ENCODE data around the gene SORCS1. TPM values are rescaled to one million over a fixed set of nuclear protein-coding genes. Genes with fewer than 3 reads are reported as not detected.

SORCS1 gene
- total RNA-seq, 2 experiments from 2014 or later = not detected

DNA sequence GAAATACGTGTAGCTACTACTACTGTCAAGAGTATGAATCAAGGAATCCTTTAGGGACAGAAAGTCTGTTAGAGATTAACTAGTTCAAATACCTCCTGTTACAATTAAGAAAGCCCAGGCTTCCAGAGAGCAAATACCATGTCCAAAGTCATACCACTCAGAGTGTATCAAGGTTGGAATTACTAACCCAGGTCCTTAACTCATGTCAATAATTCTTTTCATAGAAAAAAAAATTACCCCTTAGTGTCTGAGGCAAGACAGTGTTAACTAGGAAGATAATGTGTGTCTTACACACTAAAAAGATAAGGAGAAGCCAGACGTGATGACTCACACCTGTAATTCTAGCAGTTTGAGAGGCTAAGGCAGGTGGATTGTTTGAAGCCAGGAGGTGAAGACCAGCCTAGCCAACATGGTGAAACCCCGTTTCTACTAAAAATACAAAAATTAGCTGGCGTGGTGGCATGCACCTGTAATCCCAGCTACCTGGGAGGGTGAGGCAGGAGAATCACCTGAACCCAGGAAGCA is 423.4 kb downstream of the SORCS1 start:
- Mint-ChIP-seq H3K4me3 (no peak overlapping the region), H3K9me3 (peaks cover under 1% of the 10 kb centered on the region), H3K4me1 (no peaks in the 10 kb centered on the region), H3K27ac (no peak overlapping the region), H3K27me3 (no peaks in the 10 kb centered on the region), H3K36me3 (ENCODE audit: low read depth) (no peaks in the 10 kb centered on the region)
- ChIA-PET CTCF (no interaction called here), POLR2A (no interaction called here)
- DNase-seq = no peak

- Mint-ChIP-seq H3K36me3 (ENCODE audit: low read depth) (no peaks in the 10 kb centered on the region), H3K27me3 (no peaks in the 10 kb centered on the region), H3K9me3 (peaks cover 2% of the 10 kb centered on the region), H3K27ac (no peak overlapping the region), H3K4me3 (no peak overlapping the region), H3K4me1 (no peaks in the 10 kb centered on the region)
- no peak for DNase-seq
- ChIA-PET CTCF (interaction anchor here (0.6 kb wide), 1 partner anchor 320 kb away, joined by 4 read pairs; no protein-coding TSS in a partner anchor), POLR2A (no interaction called here)
These were observed 424.4 kb downstream of the SORCS1 start for GRCh38 chr10:106740071-106740470.

- Mint-ChIP-seq H3K4me3 (no peak overlapping the region), H3K36me3 (ENCODE audit: low read depth) (no peaks in the 10 kb centered on the region), H3K9me3 (peaks cover 2% of the 10 kb centered on the region), H3K27ac (no peak overlapping the region), H3K4me1 (no peaks in the 10 kb centered on the region), H3K27me3 (no peaks in the 10 kb centered on the region)
- no peak for DNase-seq
- CTCF ChIA-PET = no interaction called here
- POLR2A ChIA-PET = no interaction called here
These were observed 430.3 kb downstream of the SORCS1 start for GRCh38 chr10:106734220-106734619.

DNA sequence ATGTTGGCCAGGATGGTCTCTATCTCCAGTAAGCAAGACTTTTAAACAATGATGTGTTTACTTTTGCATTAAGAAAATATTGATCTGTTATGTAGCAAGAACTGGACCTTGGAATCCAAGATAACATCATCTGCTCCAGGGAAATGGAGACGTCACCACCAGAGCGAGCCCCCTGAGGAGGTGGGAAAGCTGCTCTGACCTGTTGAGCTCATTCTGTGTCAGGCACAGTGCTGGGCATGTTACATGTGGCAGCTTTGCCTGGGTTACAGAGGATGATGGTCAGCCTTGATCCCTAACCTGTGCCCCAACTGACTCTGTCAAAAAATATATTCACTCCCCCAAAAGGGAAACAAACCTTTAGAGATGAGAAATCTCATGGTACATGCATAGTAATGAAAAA is 436.3 kb downstream of the SORCS1 start:
- Mint-ChIP-seq H3K4me3 (no peak overlapping the region), H3K9me3 (no peaks in the 10 kb centered on the region), H3K4me1 (no peaks in the 10 kb centered on the region), H3K27ac (no peak overlapping the region), H3K36me3 (ENCODE audit: low read depth) (no peaks in the 10 kb centered on the region), H3K27me3 (no peaks in the 10 kb centered on the region)
- DNase-seq = no peak
- CTCF ChIA-PET = no interaction called here
- POLR2A ChIA-PET = no interaction called here

- Mint-ChIP-seq H3K27me3 (no peaks in the 10 kb centered on the region), H3K4me1 (no peaks in the 10 kb centered on the region), H3K9me3 (no peaks in the 10 kb centered on the region), H3K27ac (no peak overlapping the region), H3K36me3 (ENCODE audit: low read depth) (no peaks in the 10 kb centered on the region), H3K4me3 (no peak overlapping the region)
- ChIA-PET CTCF (no interaction called here), POLR2A (no interaction called here)
- DNase-seq = no peak
These were observed 437.3 kb downstream of the SORCS1 start for GRCh38 chr10:106727170-106727569.

DNA sequence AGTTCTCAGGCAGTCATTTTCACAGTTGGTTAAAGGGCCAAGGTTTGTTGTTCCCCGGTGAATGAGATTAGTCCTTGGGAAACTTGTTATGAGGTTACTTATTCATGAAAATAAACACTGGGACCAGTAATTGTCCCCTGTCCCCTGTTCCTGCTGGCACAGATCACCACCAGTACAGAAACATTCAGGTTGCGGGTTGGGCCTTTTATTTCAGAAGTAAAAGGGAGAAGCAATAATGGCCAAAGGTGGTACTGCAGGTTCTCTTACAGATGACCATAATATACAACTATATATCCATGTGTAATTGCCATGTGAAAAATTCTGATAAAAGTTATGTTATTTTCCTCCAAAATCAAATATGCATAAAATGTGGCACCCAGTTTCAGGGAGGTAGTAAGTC is 442.0 kb downstream of the SORCS1 start:
- DNase-seq = no peak
- Mint-ChIP-seq H3K27ac (no peak overlapping the region), H3K4me3 (no peak overlapping the region), H3K27me3 (no peaks in the 10 kb centered on the region), H3K9me3 (peaks cover 8% of the 10 kb centered on the region), H3K4me1 (no peaks in the 10 kb centered on the region), H3K36me3 (ENCODE audit: low read depth) (no peaks in the 10 kb centered on the region)
- POLR2A ChIA-PET = no interaction called here
- CTCF ChIA-PET = interaction anchor here (1.2 kb wide), 1 partner anchor 17 kb away, joined by 3 read pairs; no protein-coding TSS in a partner anchor

- no peak for DNase-seq
- POLR2A ChIA-PET = no interaction called here
- no peaks in the 10 kb centered on the region for H3K4me1 Mint-ChIP-seq
- no peaks in the 10 kb centered on the region for H3K27me3 Mint-ChIP-seq
- no peaks in the 10 kb centered on the region for H3K36me3 Mint-ChIP-seq (ENCODE audit: low read depth)
- peaks cover 8% of the 10 kb centered on the region for H3K9me3 Mint-ChIP-seq
- CTCF ChIA-PET = no interaction called here
- no peak overlapping the region for H3K4me3 Mint-ChIP-seq
- H3K27ac Mint-ChIP-seq = no peak overlapping the region
These were observed 443.8 kb downstream of the SORCS1 start for GRCh38 chr10:106720683-106721082.

GRCh38 chr10:106716381-106716780 is 448.1 kb downstream of the SORCS1 start:
- Mint-ChIP-seq H3K27ac (no peak overlapping the region), H3K4me1 (no peaks in the 10 kb centered on the region), H3K36me3 (ENCODE audit: low read depth) (no peaks in the 10 kb centered on the region), H3K27me3 (no peaks in the 10 kb centered on the region), H3K4me3 (no peak overlapping the region), H3K9me3 (peaks cover 8% of the 10 kb centered on the region)
- CTCF ChIA-PET = no interaction called here
- DNase-seq = no peak
- POLR2A ChIA-PET = no interaction called here

- no peak overlapping the region for H3K27ac Mint-ChIP-seq
- no peaks in the 10 kb centered on the region for H3K4me1 Mint-ChIP-seq
- no peak for DNase-seq
- H3K36me3 Mint-ChIP-seq (ENCODE audit: low read depth) = no peaks in the 10 kb centered on the region
- H3K9me3 Mint-ChIP-seq = peaks cover 7% of the 10 kb centered on the region
- H3K4me3 Mint-ChIP-seq = no peak overlapping the region
- ChIA-PET POLR2A (no interaction called here), CTCF (no interaction called here)
- no peaks in the 10 kb centered on the region for H3K27me3 Mint-ChIP-seq
These were observed 449.6 kb downstream of the SORCS1 start for GRCh38 chr10:106714734-106715555.

GRCh38 chr10:106713846-106714245 is 450.7 kb downstream of the SORCS1 start:
- CTCF ChIA-PET = no interaction called here
- peaks cover 3% of the 10 kb centered on the region for H3K9me3 Mint-ChIP-seq

DNA sequence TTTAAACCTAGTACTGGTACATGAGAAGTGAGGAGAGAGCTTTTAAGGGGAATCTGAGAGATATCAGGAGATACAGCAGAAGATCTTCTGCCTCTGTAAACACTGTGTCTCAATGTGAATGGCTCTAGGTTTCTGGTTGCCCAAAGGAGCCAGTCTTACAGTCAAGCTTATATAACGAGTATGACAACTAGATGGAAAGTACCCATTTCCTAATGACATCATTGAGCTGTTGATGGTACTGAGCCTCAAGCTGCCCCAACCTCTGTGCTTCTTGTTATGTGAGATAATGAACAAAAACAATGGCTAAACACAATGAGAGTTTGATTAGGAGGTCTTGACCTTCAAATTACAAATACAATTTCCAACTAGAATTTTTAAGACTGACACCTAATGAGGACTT is 451.5 kb downstream of the SORCS1 start:
- no peak overlapping the region for H3K4me3 Mint-ChIP-seq
- peaks cover 3% of the 10 kb centered on the region for H3K9me3 Mint-ChIP-seq
- ChIA-PET CTCF (no interaction called here), POLR2A (no interaction called here)
- H3K27ac Mint-ChIP-seq = no peak overlapping the region
- H3K4me1 Mint-ChIP-seq = no peaks in the 10 kb centered on the region
- no peak for DNase-seq
- H3K27me3 Mint-ChIP-seq = no peaks in the 10 kb centered on the region
- H3K36me3 Mint-ChIP-seq (ENCODE audit: low read depth) = no peaks in the 10 kb centered on the region

More at GRCh38 chr10:106713846-106714245, 450.7 kb downstream of the SORCS1 start:
- H3K27ac Mint-ChIP-seq = no peak overlapping the region
- H3K4me3 Mint-ChIP-seq = no peak overlapping the region
- H3K36me3 Mint-ChIP-seq (ENCODE audit: low read depth) = no peaks in the 10 kb centered on the region
- DNase-seq = no peak
- no peaks in the 10 kb centered on the region for H3K4me1 Mint-ChIP-seq
- H3K27me3 Mint-ChIP-seq = no peaks in the 10 kb centered on the region
- POLR2A ChIA-PET = no interaction called here

DNA sequence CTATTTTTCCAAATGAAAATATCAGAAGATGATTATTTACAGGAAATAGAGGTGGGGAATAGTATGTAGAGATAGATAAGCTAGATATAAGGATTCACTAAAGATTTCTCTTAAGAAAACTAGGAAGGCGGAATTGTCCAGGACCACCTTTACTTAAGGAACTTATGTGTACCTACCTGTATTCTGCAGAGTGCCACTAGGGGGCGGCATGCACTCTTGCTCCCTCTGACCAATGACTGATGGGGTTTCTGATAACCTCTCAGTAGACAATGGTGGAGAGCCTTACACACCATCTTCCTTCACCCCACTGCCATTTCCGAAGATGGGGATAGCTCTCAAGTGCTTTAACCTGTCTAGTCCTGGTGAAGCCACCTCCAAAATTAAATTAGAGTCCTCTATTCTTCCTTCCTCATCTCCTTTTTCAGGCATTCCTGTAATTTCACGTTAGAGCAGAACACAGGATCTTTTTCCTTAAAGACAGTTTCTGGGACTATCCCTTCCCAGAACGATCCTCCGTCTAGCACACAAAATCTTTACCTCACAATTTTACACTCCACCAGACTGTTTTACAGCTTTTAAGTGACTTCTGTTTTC is 453.1 kb downstream of the SORCS1 start:
- H3K4me1 Mint-ChIP-seq = no peaks in the 10 kb centered on the region
- CTCF ChIA-PET = interaction anchor here (1.2 kb wide), 1 partner anchor 11 kb away, joined by 3 read pairs; no protein-coding TSS in a partner anchor

GRCh38 chr10:106708506-106708905 is 456.0 kb downstream of the SORCS1 start:
- no peaks in the 10 kb centered on the region for H3K36me3 Mint-ChIP-seq (ENCODE audit: low read depth)
- no peaks in the 10 kb centered on the region for H3K9me3 Mint-ChIP-seq
- no peak for DNase-seq
- CTCF ChIA-PET = no interaction called here
- no peak overlapping the region for H3K27ac Mint-ChIP-seq
- H3K4me3 Mint-ChIP-seq = no peak overlapping the region
- POLR2A ChIA-PET = no interaction called here
- H3K27me3 Mint-ChIP-seq = no peaks in the 10 kb centered on the region
- H3K4me1 Mint-ChIP-seq = no peaks in the 10 kb centered on the region

More for the DNA sequence above, 453.1 kb downstream of the SORCS1 start:
- Mint-ChIP-seq H3K36me3 (ENCODE audit: low read depth) (no peaks in the 10 kb centered on the region), H3K27ac (no peak overlapping the region), H3K9me3 (no peaks in the 10 kb centered on the region), H3K4me3 (no peak overlapping the region), H3K27me3 (no peaks in the 10 kb centered on the region)
- peak; percentile 50 for DNase-seq
- POLR2A ChIA-PET = no interaction called here

GRCh38 chr10:106707657-106708056 is 456.8 kb downstream of the SORCS1 start:
- DNase-seq = no peak
- Mint-ChIP-seq H3K4me3 (no peak overlapping the region), H3K27me3 (no peaks in the 10 kb centered on the region), H3K27ac (no peak overlapping the region), H3K36me3 (ENCODE audit: low read depth) (no peaks in the 10 kb centered on the region), H3K4me1 (no peaks in the 10 kb centered on the region), H3K9me3 (no peaks in the 10 kb centered on the region)
- CTCF ChIA-PET = no interaction called here
- POLR2A ChIA-PET = no interaction called here

Data from activated CD4-positive, alpha-beta memory T cell treated with anti-CD3 and anti-CD28 coated beads, Interleukin-2, amount 10 ng/mL, durations not matched to agents 7 days and 5 days (primary cell).